Pulmonary artery endothelial cell (primary cell): Measurements from ENCODE around the gene RDH12. TPM values are rescaled to one million over a fixed set of nuclear protein-coding genes. Genes with fewer than 3 reads are reported as not detected.

Experiments used
- DNase-seq: peaks from one replicate; pipeline ENCODE4 v3.0.0-alpha.2; 2011; ENCODE audit warnings: low read depth, low spot score
- total RNA-seq: library from RNA; depleted of rRNA; stranded (reverse); fragments of >200 nt; gene quantifications from 2 replicates; pipeline ENCODE4 v1.2.3, GENCODE V29; 2014

The RDH12 gene
- total RNA-seq, 1 donor from 2014 or later: not detected

GRCh38 chr14:67748312-67748711 is 46.6 kb downstream of the RDH12 start:
- no peak for DNase-seq

- DNase-seq: no peak
These were observed 47.8 kb downstream of the RDH12 start for GRCh38 chr14:67749341-67750084.

- DNase-seq: no peak
These were observed 54.8 kb downstream of the RDH12 start for GRCh38 chr14:67756496-67756895.

GRCh38 chr14:67757175-67757574 is 55.5 kb downstream of the RDH12 start:
- no peak for DNase-seq

- DNase-seq: no peak
These were observed 58.2 kb downstream of the RDH12 start for GRCh38 chr14:67759916-67760315.

GRCh38 chr14:67762051-67762450 is 60.4 kb downstream of the RDH12 start:
- no peak for DNase-seq

GRCh38 chr14:67763158-67763822 is 61.6 kb downstream of the RDH12 start:
- DNase-seq: no peak

GRCh38 chr14:67764496-67764895 is 62.8 kb downstream of the RDH12 start:
- no peak for DNase-seq

GRCh38 chr14:67765192-67765834 is 63.6 kb downstream of the RDH12 start:
- no peak for DNase-seq

GRCh38 chr14:67766035-67766680 is 64.5 kb downstream of the RDH12 start:
- no peak for DNase-seq

- DNase-seq: no peak
These were observed 66.5 kb downstream of the RDH12 start for GRCh38 chr14:67768219-67768618.

GRCh38 chr14:67773844-67774377 is 72.2 kb downstream of the RDH12 start:
- no peak for DNase-seq

- no peak for DNase-seq
These were observed 75.1 kb downstream of the RDH12 start for GRCh38 chr14:67776653-67777322.

GRCh38 chr14:67778792-67779191 is 77.1 kb downstream of the RDH12 start:
- no peak for DNase-seq

GRCh38 chr14:67782090-67782489 is 80.4 kb downstream of the RDH12 start:
- DNase-seq: no peak

Other genes with a start within 250 kb of the RDH12 start
- 0.07 TPM in 2 replicates for gene TMEM229B, start 213.2 kb upstream of the RDH12 start, total RNA-seq
- gene PLEKHH1, start 168.6 kb upstream of the RDH12 start, total RNA-seq: 0.14 and 0.26 TPM in 2 replicates
- 8.0 and 12.8 TPM in 2 replicates for gene PIGH, start 101.6 kb upstream of the RDH12 start, total RNA-seq
- gene ARG2, start 82.0 kb upstream of the RDH12 start, total RNA-seq: 35.9 and 54.9 TPM in 2 replicates
- 49.3 and 71.5 TPM in 2 replicates for gene VTI1B, start 27.3 kb upstream of the RDH12 start, total RNA-seq
- gene RDH11, start 6.1 kb upstream of the RDH12 start, total RNA-seq: 117 and 138 TPM in 2 replicates
- 12.9 and 31.0 TPM in 2 replicates for gene ZFYVE26, start 114.7 kb downstream of the RDH12 start, total RNA-seq
- gene RAD51B, start 117.9 kb downstream of the RDH12 start, total RNA-seq: 9.8 and 14.3 TPM in 2 replicates